Non-pigmented ciliary epithelial cell (primary cell): ENCODE data around the gene KIRREL1.

Source experiments
- DNase-seq: peaks from one replicate; pipeline ENCODE4 v3.0.0-alpha.2; 2010; ENCODE audit warnings: low read depth

The KIRREL1 gene

DNA sequence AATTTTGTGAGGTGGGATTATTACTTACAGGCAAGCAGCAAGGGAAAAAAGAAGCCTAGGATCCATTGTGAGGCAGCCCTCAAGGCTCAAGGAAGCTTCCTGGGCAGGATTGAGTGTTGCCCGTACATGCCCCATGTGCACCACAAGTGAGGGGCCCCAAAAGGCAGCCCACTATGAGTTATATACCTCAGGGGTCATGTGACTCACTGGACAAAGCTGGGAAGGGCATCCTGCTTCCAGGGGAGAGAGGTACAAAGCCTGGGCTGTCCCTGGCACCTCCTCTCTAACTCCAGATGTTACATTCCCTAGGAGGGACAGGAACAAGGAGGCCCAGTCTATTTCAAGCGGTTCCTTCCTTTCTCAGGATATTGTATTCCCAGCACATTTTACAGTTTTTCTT lies 153.3 kb downstream of the KIRREL1 start:
- no peak for DNase-seq

- no peak for DNase-seq
Measured at GRCh38 chr1:158147401-158147800, 154.0 kb downstream of the KIRREL1 start.

- no peak for DNase-seq
Measured at GRCh38 chr1:158147869-158148268, 154.4 kb downstream of the KIRREL1 start.

DNA sequence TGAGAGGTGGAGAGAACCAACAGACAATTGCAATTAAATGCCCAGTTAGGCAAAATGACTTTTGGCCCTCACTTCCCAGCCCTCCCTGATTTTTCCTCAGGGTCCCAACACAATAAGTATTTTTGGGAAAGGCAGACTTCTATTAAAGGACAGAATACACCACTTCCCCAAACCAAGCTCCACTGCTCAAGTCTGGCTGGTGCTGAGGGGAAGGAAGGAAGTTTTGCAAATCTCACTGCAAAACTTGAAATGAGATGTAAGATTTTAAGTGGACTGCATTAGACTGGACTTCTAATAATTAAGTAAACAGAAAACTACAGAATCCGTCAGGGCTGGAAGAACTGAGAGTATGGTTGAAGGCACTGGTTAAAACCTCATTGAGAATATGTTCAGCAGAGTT lies 155.0 kb downstream of the KIRREL1 start:
- no peak for DNase-seq

- no peak for DNase-seq
Measured at GRCh38 chr1:158149175-158149574, 155.7 kb downstream of the KIRREL1 start.
